PC-3 (cell line): ENCODE results near the gene CAPN8. TPM values are rescaled to one million over a fixed set of nuclear protein-coding genes. Genes with fewer than 3 reads are reported as not detected.
A peak's percentile ranks its signal among the peaks of the same experiment; 100 is the strongest.

ENCODE experiments used
- ATAC-seq: fragments of 200-7000 bp; cut with Tn5 transposase; 2 replicates; pipeline ENCODE4 v1.9.1; 2020; ENCODE audit warnings: mild to moderate bottlenecking, moderate library complexity
- BruUV-seq: library from RNA; stranded (reverse); fragments of 400-500 nt; replicated peaks from 2 replicates; lab custom pipeline; 2021; lab: Mats Ljungman, UMichigan
- CTCF ChIA-PET: fragments of 300-600 bp; sonication (Branson Sonifier 250); formaldehyde crosslinking; loops from one replicate; lab custom pipeline; 2022; ENCODE audit warnings: antibody characterized with exemption; lab: Charles Lee
- POLR2A ChIA-PET: fragments of 300-600 bp; sonication (Branson Sonifier 250); formaldehyde crosslinking; loops from one replicate; lab custom pipeline; 2022; ENCODE audit warnings: antibody characterized with exemption; ENCODE audit not compliant: unreplicated experiment; lab: Charles Lee
- DNase-seq: peaks from one replicate; pipeline ENCODE4 v3.0.0-alpha.2; 2015
- H2AFZ ChIP-seq: fragments of 300-600 bp; sonication (generic); 2 replicates; pipeline ENCODE4 v1.6.0; 2016; ENCODE audit warnings: antibody characterized with exemption, low read length
- H3F3A ChIP-seq: fragments of 300-600 bp; sonication (generic); one replicate; pipeline ENCODE4 v1.6.0; 2017; ENCODE audit warnings: antibody characterized with exemption, low read length, control low read depth, mild to moderate bottlenecking; ENCODE audit not compliant: unreplicated experiment
- H3K27ac ChIP-seq: fragments of 300-600 bp; sonication (generic); 2 replicates; pipeline ENCODE4 v1.5.1; 2016; ENCODE audit warnings: mild to moderate bottlenecking, low read length
- H3K27me3 ChIP-seq: fragments of 300-600 bp; sonication (generic); 2 replicates; pipeline ENCODE4 v1.6.1; 2016; ENCODE audit warnings: low read length, mixed read lengths
- H3K36me3 ChIP-seq: fragments of 300-600 bp; sonication (generic); 2 replicates; pipeline ENCODE4 v1.6.1; 2016; ENCODE audit warnings: low read depth, mixed run types, low read length, mixed read lengths
- H3K4me1 ChIP-seq: fragments of 300-600 bp; sonication (generic); 2 replicates; pipeline ENCODE4 v1.5.1; 2016; ENCODE audit warnings: low read length; ENCODE audit not compliant: insufficient read depth
- H3K4me2 ChIP-seq: fragments of 300-600 bp; sonication (generic); 2 replicates; pipeline ENCODE4 v1.6.0; 2016; ENCODE audit warnings: low read length
- H3K4me3 ChIP-seq: fragments of 300-600 bp; sonication (generic); 2 replicates; pipeline ENCODE4 v1.5.1; 2016; ENCODE audit warnings: mild to moderate bottlenecking, low read length, mixed read lengths
- H3K79me2 ChIP-seq: fragments of 300-600 bp; sonication (generic); 2 replicates; pipeline ENCODE4 v1.6.1; 2017; ENCODE audit warnings: low read length, mixed read lengths
- H3K9ac ChIP-seq: fragments of 300-600 bp; sonication (generic); 2 replicates; pipeline ENCODE4 v1.6.0; 2016; ENCODE audit warnings: mild to moderate bottlenecking, low read length
- H3K9me2 ChIP-seq: fragments of 300-600 bp; sonication (generic); replicated peaks from 2 replicates; pipeline ENCODE4 v1.6.1; 2016; ENCODE audit warnings: mixed run types, low read length, mixed read lengths
- H3K9me3 ChIP-seq: fragments of 300-600 bp; sonication (generic); 2 replicates; pipeline ENCODE4 v1.6.1; 2016; ENCODE audit warnings: low read length, mixed read lengths
- H4K20me1 ChIP-seq: fragments of 300-600 bp; sonication (generic); 2 replicates; pipeline ENCODE4 v1.6.1; 2016; ENCODE audit warnings: low read length, mixed read lengths
- EZH2 ChIP-seq: fragments of 300-600 bp; sonication (generic); IDR thresholded peaks from one replicate; pipeline ENCODE4 v1.6.1; 2017; ENCODE audit warnings: antibody characterized with exemption, mild to moderate bottlenecking, low read length; ENCODE audit not compliant: unreplicated experiment
- EZH2phosphoT487 ChIP-seq: fragments of 300-600 bp; sonication (generic); IDR thresholded peaks from 2 replicates; pipeline ENCODE4 v1.6.1; 2018; ENCODE audit warnings: mild to moderate bottlenecking, antibody characterized with exemption, low read length, borderline replicate concordance
- intact Hi-C: fragments of 100-400 bp; cut with micrococcal nuclease; formaldehyde crosslinking; loops from 2 replicates; pipeline ENCODE4 v1.9.0; 2023
- total RNA-seq: library from RNA; depleted of rRNA; stranded (reverse); fragments of >200 nt; gene quantifications from 2 replicates; pipeline ENCODE4 v1.2.3, GENCODE V29; 2014
- TF ChIP-seq, protein P1 (sequence below): fragments of 300-600 bp; sonication (generic); conservative IDR thresholded peaks from 2 replicates; pipeline ENCODE4 v1.5.1; 2017; ENCODE audit warnings: antibody characterized with exemption, low read depth, mild to moderate bottlenecking, low read length

The CAPN8 gene
- total RNA-seq, 1 experiment from 2014 or later = 5.9 TPM

DNA sequence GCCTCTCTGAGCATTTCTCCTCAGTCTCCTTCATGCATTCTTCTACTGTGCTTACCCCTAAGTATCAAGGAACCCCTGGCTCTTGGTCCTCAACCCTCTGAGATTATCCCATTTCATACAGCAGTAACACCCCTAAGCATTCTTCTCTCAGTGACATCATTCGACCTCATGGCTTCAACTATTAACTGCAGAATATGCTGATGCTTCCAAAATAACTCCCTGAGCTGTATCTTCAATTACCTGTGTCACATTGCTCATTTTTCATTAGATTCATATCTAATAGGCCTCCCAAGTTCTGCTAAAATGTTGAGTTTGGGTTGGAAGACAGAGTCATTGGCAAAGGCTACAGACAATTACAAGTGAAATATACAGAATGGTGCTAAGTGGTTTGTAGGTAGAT, 7.5 kb downstream of the CAPN8 start:
- ChIA-PET CTCF (no interaction called here), POLR2A (no interaction called here)
- Histone ChIP-seq H3K27me3 (no peaks in the 10 kb centered on the region), H3K9ac (no peak overlapping the region), H3K27ac (no peak overlapping the region), H3K4me2 (no peak overlapping the region), H3K4me3 (no peak overlapping the region), H3F3A (no peaks in the 10 kb centered on the region), H3K36me3 (no peaks in the 10 kb centered on the region), H4K20me1 (no peaks in the 10 kb centered on the region), H3K79me2 (no peaks in the 10 kb centered on the region), H3K4me1 (peaks cover 69% of the 10 kb centered on the region), H2AFZ (no peak overlapping the region), H3K9me2 (no peaks in the 10 kb centered on the region), H3K9me3 (no peaks in the 10 kb centered on the region)
- TF ChIP-seq EZH2 (no peak), EZH2phosphoT487 (no peak)
- TF ChIP-seq, protein P1, sequence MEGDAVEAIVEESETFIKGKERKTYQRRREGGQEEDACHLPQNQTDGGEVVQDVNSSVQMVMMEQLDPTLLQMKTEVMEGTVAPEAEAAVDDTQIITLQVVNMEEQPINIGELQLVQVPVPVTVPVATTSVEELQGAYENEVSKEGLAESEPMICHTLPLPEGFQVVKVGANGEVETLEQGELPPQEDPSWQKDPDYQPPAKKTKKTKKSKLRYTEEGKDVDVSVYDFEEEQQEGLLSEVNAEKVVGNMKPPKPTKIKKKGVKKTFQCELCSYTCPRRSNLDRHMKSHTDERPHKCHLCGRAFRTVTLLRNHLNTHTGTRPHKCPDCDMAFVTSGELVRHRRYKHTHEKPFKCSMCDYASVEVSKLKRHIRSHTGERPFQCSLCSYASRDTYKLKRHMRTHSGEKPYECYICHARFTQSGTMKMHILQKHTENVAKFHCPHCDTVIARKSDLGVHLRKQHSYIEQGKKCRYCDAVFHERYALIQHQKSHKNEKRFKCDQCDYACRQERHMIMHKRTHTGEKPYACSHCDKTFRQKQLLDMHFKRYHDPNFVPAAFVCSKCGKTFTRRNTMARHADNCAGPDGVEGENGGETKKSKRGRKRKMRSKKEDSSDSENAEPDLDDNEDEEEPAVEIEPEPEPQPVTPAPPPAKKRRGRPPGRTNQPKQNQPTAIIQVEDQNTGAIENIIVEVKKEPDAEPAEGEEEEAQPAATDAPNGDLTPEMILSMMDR = no peak
- no peak for DNase-seq
- BruUV-seq = no TSS peak
- ATAC-seq = no peak
- intact Hi-C loops = no loop called here

DNA sequence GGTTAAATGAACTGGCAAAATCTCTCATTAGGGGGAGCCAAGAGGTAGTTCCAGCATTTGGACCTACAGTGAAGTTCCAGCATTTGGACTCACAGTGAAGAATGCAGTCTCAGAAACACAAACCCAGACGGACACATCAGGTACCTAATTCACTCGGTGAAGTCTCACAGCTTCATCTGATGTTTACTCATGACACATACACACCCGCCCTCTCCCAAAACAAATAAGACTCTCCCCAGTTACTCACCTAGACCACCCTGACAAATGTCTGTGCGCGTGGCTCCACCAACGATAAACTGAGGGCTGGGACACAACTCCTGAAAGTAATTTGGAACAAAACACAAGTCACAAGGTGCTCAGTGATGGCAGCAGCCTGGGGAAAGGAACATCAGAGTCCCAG, 11.4 kb downstream of the CAPN8 start:
- ChIA-PET POLR2A (no interaction called here), CTCF (interaction anchor here (0.5 to 1.4 kb wide), 2 partner anchors 29 to 856 kb away, joined by 4 to 7 read pairs; no protein-coding TSS in a partner anchor)
- TF ChIP-seq EZH2phosphoT487 = no peak
- no peak for TF ChIP-seq EZH2
- TF ChIP-seq, protein P1 = 0 out of 2 replicates have a peak, but pooled peaks have one; percentile 19
- DNase-seq (peak; percentile 85), ATAC-seq (peak; percentile 71)
- peak overlapping the region; percentile 70 for H3K4me2 ChIP-seq
- H3K4me3 ChIP-seq = peak overlapping the region; percentile 12; the same call in 1 of the 2 replicates
- no TSS peak for BruUV-seq
- no peak overlapping the region for H2AFZ ChIP-seq
- H4K20me1 ChIP-seq = no peaks in the 10 kb centered on the region
- H3K4me1 ChIP-seq = peaks cover 47% of the 10 kb centered on the region
- no peaks in the 10 kb centered on the region for H3K9me2 ChIP-seq
- no peaks in the 10 kb centered on the region for H3K36me3 ChIP-seq
- H3K9ac ChIP-seq = peak overlapping the region; percentile 35
- intact Hi-C loops = loop anchor here (1.0 to 2.0 kb wide), 3 partner anchors 11 to 30 kb away; partner anchors contain the start of gene CAPN8
- H3F3A ChIP-seq = no peaks in the 10 kb centered on the region
- H3K27me3 ChIP-seq = no peaks in the 10 kb centered on the region
- H3K27ac ChIP-seq = peak overlapping the region; percentile 86
- no peaks in the 10 kb centered on the region for H3K79me2 ChIP-seq
- no peaks in the 10 kb centered on the region for H3K9me3 ChIP-seq

DNA sequence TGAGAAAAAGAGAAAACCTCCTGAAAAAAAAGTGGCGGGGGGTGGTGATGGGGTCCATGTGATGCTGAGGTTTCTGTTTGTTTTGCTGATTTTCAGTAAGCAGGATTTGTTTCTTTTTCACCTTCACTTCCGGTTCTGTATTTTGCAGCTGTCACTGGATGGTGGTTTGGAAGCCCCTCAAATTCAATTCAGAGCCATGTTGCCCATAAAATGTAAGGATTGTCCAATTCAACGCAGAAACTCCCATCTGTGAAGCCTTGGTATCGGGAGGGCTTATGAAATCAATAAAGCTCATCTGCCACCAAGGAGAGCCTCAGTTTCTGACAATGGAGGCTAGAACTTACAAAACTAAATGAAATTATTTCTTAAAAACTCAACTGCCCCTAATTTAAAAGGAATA, 12.1 kb downstream of the CAPN8 start:
- no peaks in the 10 kb centered on the region for H3K9me3 ChIP-seq
- H3K27ac ChIP-seq = peak overlapping the region; percentile 86
- no peaks in the 10 kb centered on the region for H3K79me2 ChIP-seq
- H3K9ac ChIP-seq = peak overlapping the region; percentile 9
- no peaks in the 10 kb centered on the region for H3K36me3 ChIP-seq
- H3K4me2 ChIP-seq = peak overlapping the region; percentile 70
- TSS peak; percentile 34 for BruUV-seq
- no peak overlapping the region for H2AFZ ChIP-seq
- H4K20me1 ChIP-seq = no peaks in the 10 kb centered on the region
- ChIA-PET CTCF (interaction anchor here (1.4 kb wide), 1 partner anchor 30 kb away, joined by 4 read pairs; no protein-coding TSS in a partner anchor), POLR2A (no interaction called here)
- TF ChIP-seq EZH2phosphoT487 (no peak), EZH2 (no peak)
- TF ChIP-seq, protein P1 = no peak
- DNase-seq = no peak
- no peaks in the 10 kb centered on the region for H3K9me2 ChIP-seq
- H3K27me3 ChIP-seq = no peaks in the 10 kb centered on the region
- peaks cover 46% of the 10 kb centered on the region for H3K4me1 ChIP-seq
- H3F3A ChIP-seq = no peaks in the 10 kb centered on the region
- peak overlapping the region; percentile 12; the same call in 1 of the 2 replicates for H3K4me3 ChIP-seq
- intact Hi-C loops = no loop called here
- no peak for ATAC-seq
